AG09309 (cell line): ENCODE data around the gene WDR82.

Experiments used
- DNase-seq: peaks from one replicate; pipeline ENCODE4 v3.0.0-alpha.2; 2010; ENCODE audit warnings: low read depth
- H3K4me3 ChIP-seq: 2 replicates; pipeline ENCODE4 v1.5.1; 2011; ENCODE audit warnings: mild to moderate bottlenecking, low read depth, low read length, moderate library complexity; ENCODE audit not compliant: control insufficient read depth
- CTCF ChIP-seq: IDR thresholded peaks from 2 replicates; pipeline ENCODE4 v1.5.1; 2011; ENCODE audit warnings: mild to moderate bottlenecking, low read depth, low read length, inconsistent platforms; ENCODE audit not compliant: insufficient read depth, control insufficient read depth; ENCODE audit errors: missing control alignments

The WDR82 gene

GRCh38 chr3:52293491-52294319 lies 15.3 kb upstream of the WDR82 start:
- no peak overlapping the region for H3K4me3 ChIP-seq
- no peak for TF ChIP-seq CTCF
- no peak for DNase-seq

- no peak for DNase-seq
- no peak overlapping the region for H3K4me3 ChIP-seq
- no peak for TF ChIP-seq CTCF
Measured at GRCh38 chr3:52292247-52293065, 14.0 kb upstream of the WDR82 start.

DNA sequence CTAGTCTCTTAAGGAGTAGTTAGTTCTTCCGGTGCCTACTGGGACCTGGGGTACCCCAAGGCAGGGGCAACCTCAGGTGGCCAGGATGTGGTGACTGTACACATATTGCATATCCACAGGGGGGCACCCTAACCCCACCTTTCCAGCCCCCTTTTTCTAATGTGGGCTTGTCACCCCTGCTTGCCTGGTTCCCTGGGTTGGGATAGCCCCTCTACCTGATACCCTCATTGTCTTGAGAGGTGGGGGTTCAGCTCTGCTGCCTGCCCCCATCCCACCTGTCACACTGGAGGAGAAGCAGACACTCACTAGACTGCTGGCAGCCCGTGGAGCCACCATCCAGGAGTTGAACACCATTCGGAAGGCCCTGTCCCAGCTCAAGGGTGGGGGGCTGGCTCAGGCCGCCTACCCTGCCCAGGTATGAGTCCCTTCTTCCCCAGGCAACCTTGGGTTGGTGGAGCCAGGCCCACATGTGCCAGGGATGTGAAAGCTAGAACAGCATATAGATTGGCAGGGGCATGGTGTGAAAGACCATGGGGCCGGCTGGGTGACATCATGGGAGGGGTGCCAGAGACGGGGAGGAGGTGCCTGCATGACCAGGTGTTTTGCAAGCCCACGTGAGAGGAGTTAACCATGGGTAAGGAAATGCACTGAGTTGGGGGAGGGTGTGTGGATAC lies 13.2 kb upstream of the WDR82 start:
- peak; percentile 59 for TF ChIP-seq CTCF
- no peak overlapping the region for H3K4me3 ChIP-seq
- no peak for DNase-seq

- no peak overlapping the region for H3K4me3 ChIP-seq
- TF ChIP-seq CTCF, result no peak
- DNase-seq, result no peak
Measured at GRCh38 chr3:52290596-52291507, 12.4 kb upstream of the WDR82 start.

GRCh38 chr3:52289747-52290595 lies 11.5 kb upstream of the WDR82 start:
- no peak overlapping the region for H3K4me3 ChIP-seq
- no peak for DNase-seq
- peak; percentile 3 for TF ChIP-seq CTCF
